IgD-negative memory B cell (primary cell): ENCODE results near the gene DIAPH2. TPM values are rescaled to one million over a fixed set of nuclear protein-coding genes. Genes with fewer than 3 reads are reported as not detected.

Source experiments
- H3K27ac Mint-ChIP-seq, 3 donors: one replicate each; pipeline ENCODE4 v1.8.0; 2020 to 2022; ENCODE audit warnings: mild to moderate bottlenecking in 3 of 3, mixed read lengths in 3 of 3, moderate library complexity in 1 of 3
- H3K27me3 Mint-ChIP-seq: one replicate; pipeline ENCODE4 v1.8.0; 2021; ENCODE audit warnings: mixed read lengths
- H3K36me3 Mint-ChIP-seq: one replicate; pipeline ENCODE4 v1.8.0; 2020; ENCODE audit warnings: mild to moderate bottlenecking, mixed read lengths
- H3K4me1 Mint-ChIP-seq, 3 donors: one replicate each; pipeline ENCODE4 v1.8.0; 2020 to 2022; ENCODE audit warnings: mixed read lengths in 3 of 3, mild to moderate bottlenecking in 1 of 3
- H3K4me3 Mint-ChIP-seq, 4 donors: one replicate each; pipeline ENCODE4 v1.8.0; 2020 to 2022; ENCODE audit warnings: mild to moderate bottlenecking in 4 of 4, mixed read lengths in 4 of 4, moderate library complexity in 3 of 4
- H3K9me3 Mint-ChIP-seq, 3 donors: one replicate each; pipeline ENCODE4 v1.8.0; 2020 to 2021; ENCODE audit warnings: mixed read lengths in 3 of 3, mild to moderate bottlenecking in 1 of 3
- polyA plus RNA-seq: library from polyadenylated mRNA; unstranded; fragments of 300-500 nt; fragmentation: Illumina TruSeq; gene quantifications from one replicate; pipeline ENCODE4 v1.2.3, GENCODE V29; 2021

The DIAPH2 gene
- polyA plus RNA-seq, 1 donor from 2014 or later, result 12.6 TPM

GRCh38 chrX:96994093-96994492 is 309.5 kb downstream of the DIAPH2 start:
- Mint-ChIP-seq H3K27ac (peak overlapping the region in 1 of 3 donors; percentile 14), H3K9me3 (peaks cover 0 to 5% (median 0%) of the 10 kb centered on the region in 3 donors), H3K36me3 (peaks cover 1% of the 10 kb centered on the region), H3K27me3 (no peaks in the 10 kb centered on the region), H3K4me1 (peaks cover 8 to 23% (median 9%) of the 10 kb centered on the region in 3 donors), H3K4me3 (peak overlapping the region in 2 of 4 donors; percentile 35 to 69)

- H3K4me3 Mint-ChIP-seq, result no peak overlapping the region
- H3K9me3 Mint-ChIP-seq, result peaks cover 0 to 5% (median 0%) of the 10 kb centered on the region in 3 donors
- peaks cover 1% of the 10 kb centered on the region for H3K27me3 Mint-ChIP-seq
- H3K27ac Mint-ChIP-seq, result no peak overlapping the region
- H3K36me3 Mint-ChIP-seq, result peaks cover 1% of the 10 kb centered on the region
- H3K4me1 Mint-ChIP-seq, result peaks cover 18 to 26% (median 20%) of the 10 kb centered on the region in 3 donors
Measured at GRCh38 chrX:96997196-96997595, 312.6 kb downstream of the DIAPH2 start.

- H3K4me3 Mint-ChIP-seq, result peak overlapping the region in 2 of 4 donors; percentile 38 to 59
- H3K36me3 Mint-ChIP-seq, result no peaks in the 10 kb centered on the region
- H3K4me1 Mint-ChIP-seq, result peaks cover 7 to 14% (median 9%) of the 10 kb centered on the region in 3 donors
- peak overlapping the region; percentile 36 to 82 (median 82) for H3K27ac Mint-ChIP-seq
- H3K27me3 Mint-ChIP-seq, result peaks cover 1% of the 10 kb centered on the region
- H3K9me3 Mint-ChIP-seq, result peaks cover 0 to 5% (median 2%) of the 10 kb centered on the region in 3 donors
Measured at GRCh38 chrX:97000682-97001368, 316.2 kb downstream of the DIAPH2 start.

- no peak overlapping the region for H3K27ac Mint-ChIP-seq
- peaks cover 0 to 7% (median 6%) of the 10 kb centered on the region in 3 donors for H3K4me1 Mint-ChIP-seq
- H3K9me3 Mint-ChIP-seq, result peaks cover 0 to 5% (median 2%) of the 10 kb centered on the region in 3 donors
- H3K27me3 Mint-ChIP-seq, result no peaks in the 10 kb centered on the region
- H3K36me3 Mint-ChIP-seq, result peaks cover 2% of the 10 kb centered on the region
- H3K4me3 Mint-ChIP-seq, result no peak overlapping the region
Measured at GRCh38 chrX:97006167-97006566, 321.5 kb downstream of the DIAPH2 start.

- Mint-ChIP-seq H3K27ac (no peak overlapping the region), H3K27me3 (no peaks in the 10 kb centered on the region), H3K9me3 (peaks cover 0 to 1% (median 0%) of the 10 kb centered on the region in 3 donors), H3K36me3 (peaks cover 2% of the 10 kb centered on the region), H3K4me3 (no peak overlapping the region), H3K4me1 (peaks cover 3 to 9% (median 4%) of the 10 kb centered on the region in 3 donors)
Measured at GRCh38 chrX:97009391-97009790, 324.7 kb downstream of the DIAPH2 start.

- Mint-ChIP-seq H3K36me3 (peaks cover 2% of the 10 kb centered on the region), H3K4me3 (no peak overlapping the region), H3K4me1 (peaks cover 4 to 9% (median 4%) of the 10 kb centered on the region in 3 donors), H3K27ac (no peak overlapping the region), H3K9me3 (peaks cover 0 to 1% (median 0%) of the 10 kb centered on the region in 3 donors), H3K27me3 (no peaks in the 10 kb centered on the region)
Measured at GRCh38 chrX:97011540-97011939, 326.9 kb downstream of the DIAPH2 start.

- Mint-ChIP-seq H3K27me3 (no peaks in the 10 kb centered on the region), H3K4me1 (peaks cover 2 to 5% (median 4%) of the 10 kb centered on the region in 3 donors), H3K27ac (no peak overlapping the region), H3K36me3 (no peaks in the 10 kb centered on the region), H3K9me3 (peaks cover 0 to 1% (median 0%) of the 10 kb centered on the region in 3 donors), H3K4me3 (no peak overlapping the region)
Measured at GRCh38 chrX:97016106-97016505, 331.5 kb downstream of the DIAPH2 start.

- no peaks in the 10 kb centered on the region for H3K36me3 Mint-ChIP-seq
- H3K27ac Mint-ChIP-seq, result no peak overlapping the region
- no peaks in the 10 kb centered on the region for H3K9me3 Mint-ChIP-seq
- no peaks in the 10 kb centered on the region for H3K4me1 Mint-ChIP-seq
- H3K4me3 Mint-ChIP-seq, result no peak overlapping the region
- H3K27me3 Mint-ChIP-seq, result no peaks in the 10 kb centered on the region
Measured at GRCh38 chrX:97021680-97022079, 337.0 kb downstream of the DIAPH2 start.

- H3K9me3 Mint-ChIP-seq, result peaks cover 0 to 3% (median 0%) of the 10 kb centered on the region in 3 donors
- no peaks in the 10 kb centered on the region for H3K27me3 Mint-ChIP-seq
- H3K4me3 Mint-ChIP-seq, result no peak overlapping the region
- H3K36me3 Mint-ChIP-seq, result no peaks in the 10 kb centered on the region
- no peaks in the 10 kb centered on the region for H3K4me1 Mint-ChIP-seq
- no peak overlapping the region for H3K27ac Mint-ChIP-seq
Measured at GRCh38 chrX:97026406-97026805, 341.8 kb downstream of the DIAPH2 start.

- no peaks in the 10 kb centered on the region for H3K36me3 Mint-ChIP-seq
- H3K9me3 Mint-ChIP-seq, result peaks cover 0 to 3% (median 0%) of the 10 kb centered on the region in 3 donors
- H3K27ac Mint-ChIP-seq, result no peak overlapping the region
- no peak overlapping the region for H3K4me3 Mint-ChIP-seq
- H3K27me3 Mint-ChIP-seq, result no peaks in the 10 kb centered on the region
- no peaks in the 10 kb centered on the region for H3K4me1 Mint-ChIP-seq
Measured at GRCh38 chrX:97027384-97027922, 342.8 kb downstream of the DIAPH2 start.

- no peaks in the 10 kb centered on the region for H3K36me3 Mint-ChIP-seq
- no peaks in the 10 kb centered on the region for H3K27me3 Mint-ChIP-seq
- no peak overlapping the region for H3K4me3 Mint-ChIP-seq
- H3K27ac Mint-ChIP-seq, result no peak overlapping the region
- H3K9me3 Mint-ChIP-seq, result peaks cover 0 to 3% (median 0%) of the 10 kb centered on the region in 3 donors
- no peaks in the 10 kb centered on the region for H3K4me1 Mint-ChIP-seq
Measured at GRCh38 chrX:97030463-97030862, 345.8 kb downstream of the DIAPH2 start.

- H3K27ac Mint-ChIP-seq, result no peak overlapping the region
- no peaks in the 10 kb centered on the region for H3K36me3 Mint-ChIP-seq
- peaks cover 0 to 3% (median 0%) of the 10 kb centered on the region in 3 donors for H3K9me3 Mint-ChIP-seq
- H3K4me1 Mint-ChIP-seq, result no peaks in the 10 kb centered on the region
- H3K4me3 Mint-ChIP-seq, result no peak overlapping the region
- no peaks in the 10 kb centered on the region for H3K27me3 Mint-ChIP-seq
Measured at GRCh38 chrX:97030947-97031346, 346.3 kb downstream of the DIAPH2 start.

GRCh38 chrX:97039363-97040029 is 354.9 kb downstream of the DIAPH2 start:
- Mint-ChIP-seq H3K4me1 (peaks cover 2 to 5% (median 3%) of the 10 kb centered on the region in 3 donors), H3K4me3 (peak overlapping the region in 1 of 4 donors; percentile 47), H3K9me3 (peaks cover 0 to 4% (median 0%) of the 10 kb centered on the region in 3 donors), H3K27me3 (no peaks in the 10 kb centered on the region), H3K36me3 (no peaks in the 10 kb centered on the region), H3K27ac (no peak overlapping the region)

GRCh38 chrX:97045470-97045869 is 360.8 kb downstream of the DIAPH2 start:
- Mint-ChIP-seq H3K27ac (no peak overlapping the region), H3K36me3 (no peaks in the 10 kb centered on the region), H3K9me3 (no peaks in the 10 kb centered on the region), H3K4me3 (no peak overlapping the region), H3K4me1 (no peaks in the 10 kb centered on the region), H3K27me3 (no peaks in the 10 kb centered on the region)

- Mint-ChIP-seq H3K4me1 (peaks cover 0 to under 1% (median 0%) of the 10 kb centered on the region in 3 donors), H3K4me3 (no peak overlapping the region), H3K9me3 (no peaks in the 10 kb centered on the region), H3K27ac (no peak overlapping the region), H3K27me3 (no peaks in the 10 kb centered on the region), H3K36me3 (no peaks in the 10 kb centered on the region)
Measured at GRCh38 chrX:97046867-97047266, 362.2 kb downstream of the DIAPH2 start.
